ENCODE data around the gene AGL. TPM values are rescaled to one million over a fixed set of nuclear protein-coding genes. Genes with fewer than 3 reads are reported as not detected.

AGL gene
- total RNA-seq, 2 experiments from 2014 or later, result 12.2 to 20.6 TPM

GRCh38 chr1:99965646-99966375 lies 115.7 kb downstream of the AGL start:
- no peaks in the 10 kb centered on the region for H3K9me3 ChIP-seq (ENCODE audit: low read length)
- H2AFZ ChIP-seq (ENCODE audit: low read length), result no peak overlapping the region
- H3K79me2 ChIP-seq (ENCODE audit: insufficient read depth, low read depth, low read length), result peaks cover 5% of the 10 kb centered on the region
- H3K4me1 ChIP-seq (ENCODE audit: insufficient read depth, low read length, poor library complexity, severe bottlenecking), result peaks cover 16% of the 10 kb centered on the region
- no peak overlapping the region for H3K4me3 ChIP-seq (ENCODE audit: low read depth, low read length, poor library complexity, severe bottlenecking)
- no peaks in the 10 kb centered on the region for H3K9me2 ChIP-seq (ENCODE audit: insufficient read depth, low read length)
- POLR2A ChIA-PET, result interaction anchor here (0.5 to 0.9 kb wide), 4 partner anchors 11 to 391 kb away, joined by 3 to 5 read pairs (median 4); no protein-coding TSS in a partner anchor
- BruUV-seq (replicated peaks), result no TSS peak
- no peak overlapping the region for H3K4me2 ChIP-seq (ENCODE audit: low read length)
- intact Hi-C loops (cut with micrococcal nuclease; ENCODE audit: unreplicated experiment), result no loop called here
- H3K36me3 ChIP-seq (ENCODE audit: insufficient read depth, low read length), result no peaks in the 10 kb centered on the region
- TF ChIP-seq EZH2phosphoT487 (IDR thresholded peaks at IDR 0.05; ENCODE audit: borderline replicate concordance, low read depth, low read length) (no peak), CTCF (conservative IDR thresholded peaks at IDR 0.05; ENCODE audit: low read length) (no peak)
- CTCF ChIA-PET (ENCODE audit: unreplicated experiment), result no interaction called here
- H4K20me1 ChIP-seq (ENCODE audit: insufficient read depth, low read length), result peaks cover 4% of the 10 kb centered on the region; the same call in 1 of the 2 replicates
- DNase-seq (ENCODE audit: low spot score), result no peak
- H3K27ac ChIP-seq (ENCODE audit: low read depth, low read length, poor library complexity, severe bottlenecking), result no peak overlapping the region

- H3K36me3 ChIP-seq (ENCODE audit: insufficient read depth, low read length), result peaks cover 7% of the 10 kb centered on the region; the same call in 1 of the 2 replicates
- H4K20me1 ChIP-seq (ENCODE audit: insufficient read depth, low read length), result peaks cover 4% of the 10 kb centered on the region; the same call in 1 of the 2 replicates
- H3K27ac ChIP-seq (ENCODE audit: low read depth, low read length, poor library complexity, severe bottlenecking), result no peak overlapping the region
- intact Hi-C loops (cut with micrococcal nuclease; ENCODE audit: unreplicated experiment), result loop anchor here (2.0 kb wide), 2 partner anchors 71 to 165 kb away; partner anchors contain the start of genes SASS6 and TRMT13
- H3K9me3 ChIP-seq (ENCODE audit: low read length), result no peaks in the 10 kb centered on the region
- H2AFZ ChIP-seq (ENCODE audit: low read length), result no peak overlapping the region; the same call in 1 of the 2 replicates
- peak overlapping the region; percentile 81 for H3K4me2 ChIP-seq (ENCODE audit: low read length)
- ChIA-PET POLR2A (interaction anchor here (0.7 kb wide), 1 partner anchor 58 kb away, joined by 4 read pairs; no protein-coding TSS in a partner anchor), CTCF (ENCODE audit: unreplicated experiment) (no interaction called here)
- TF ChIP-seq EZH2phosphoT487 (IDR thresholded peaks at IDR 0.05; ENCODE audit: borderline replicate concordance, low read depth, low read length) (no peak), CTCF (conservative IDR thresholded peaks at IDR 0.05; ENCODE audit: low read length) (no peak)
- peak overlapping the region; percentile 91 for H3K4me3 ChIP-seq (ENCODE audit: low read depth, low read length, poor library complexity, severe bottlenecking)
- H3K4me1 ChIP-seq (ENCODE audit: insufficient read depth, low read length, poor library complexity, severe bottlenecking), result peaks cover 19% of the 10 kb centered on the region
- no TSS peak for BruUV-seq (replicated peaks)
- no peaks in the 10 kb centered on the region for H3K9me2 ChIP-seq (ENCODE audit: insufficient read depth, low read length)
- DNase-seq (ENCODE audit: low spot score), result no peak
- H3K79me2 ChIP-seq (ENCODE audit: insufficient read depth, low read depth, low read length), result peaks cover 27% of the 10 kb centered on the region
These were observed 118.1 kb downstream of the AGL start for GRCh38 chr1:99968214-99968613.

All from OCI-LY7 (cell line).